UCSD-AML1 (cell line): ENCODE data around the gene SDS.
A peak's percentile ranks its signal among the peaks of the same experiment; 100 is the strongest.

Experiments
- DNase-seq: peaks from one replicate; lab custom pipeline; 2025; ENCODE audit not compliant: unreplicated experiment; lab: John Stamatoyannopoulos, UW

The SDS gene, protein sequence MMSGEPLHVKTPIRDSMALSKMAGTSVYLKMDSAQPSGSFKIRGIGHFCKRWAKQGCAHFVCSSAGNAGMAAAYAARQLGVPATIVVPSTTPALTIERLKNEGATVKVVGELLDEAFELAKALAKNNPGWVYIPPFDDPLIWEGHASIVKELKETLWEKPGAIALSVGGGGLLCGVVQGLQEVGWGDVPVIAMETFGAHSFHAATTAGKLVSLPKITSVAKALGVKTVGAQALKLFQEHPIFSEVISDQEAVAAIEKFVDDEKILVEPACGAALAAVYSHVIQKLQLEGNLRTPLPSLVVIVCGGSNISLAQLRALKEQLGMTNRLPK

DNA sequence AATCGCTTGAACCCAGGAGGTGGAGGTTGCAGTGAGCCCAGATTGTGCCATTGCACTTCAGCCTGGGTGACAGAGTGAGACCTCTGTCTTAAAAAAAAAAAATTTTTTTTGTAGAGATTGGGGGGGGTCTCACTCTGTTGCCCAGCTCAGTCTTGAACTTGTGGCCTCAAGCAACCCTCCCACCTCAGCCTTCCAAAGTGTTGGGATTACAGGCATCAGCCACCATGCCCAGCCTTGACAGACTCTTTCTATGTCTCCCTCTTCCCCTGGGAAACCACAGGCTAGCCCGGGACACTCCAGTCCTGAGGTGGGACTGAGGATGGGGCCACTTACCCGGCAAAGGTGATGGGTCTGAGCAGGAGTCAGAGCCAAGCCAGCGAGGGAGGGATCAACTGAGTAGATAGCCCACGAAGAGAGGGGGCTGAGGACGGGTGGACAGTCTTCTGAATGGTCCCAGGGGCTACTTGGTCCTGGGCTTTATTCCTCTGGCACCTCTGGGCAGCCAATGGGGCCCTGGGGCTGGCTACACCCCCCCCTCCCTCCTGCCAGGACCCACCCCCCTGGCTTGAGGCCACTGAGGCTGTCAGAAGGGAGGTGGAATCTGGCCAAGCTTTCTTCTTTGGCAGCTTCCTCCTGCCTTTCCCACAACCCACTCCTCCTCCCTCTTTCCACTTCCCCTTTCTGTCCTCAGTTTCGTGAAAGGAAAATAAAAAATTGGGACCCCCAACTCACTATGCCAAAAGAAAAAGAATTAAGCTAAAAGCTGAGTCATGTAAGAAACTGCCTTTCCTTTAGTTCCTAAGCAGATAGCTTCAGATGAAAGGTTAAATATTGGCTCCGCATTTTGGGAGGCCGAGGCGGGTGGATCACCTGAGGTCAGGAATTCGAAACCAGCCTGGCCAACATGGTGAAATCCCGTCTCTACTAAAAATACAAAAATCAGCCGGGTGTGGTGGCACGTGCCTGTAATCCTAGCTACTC lies at the start of gene SDS:
TSS of gene SDS (minus strand) at position 453 of the 981 bp plus-strand sequence. CDS start 4,179 bp downstream, outside the sequence.
- peak; percentile 52 for DNase-seq

DNA sequence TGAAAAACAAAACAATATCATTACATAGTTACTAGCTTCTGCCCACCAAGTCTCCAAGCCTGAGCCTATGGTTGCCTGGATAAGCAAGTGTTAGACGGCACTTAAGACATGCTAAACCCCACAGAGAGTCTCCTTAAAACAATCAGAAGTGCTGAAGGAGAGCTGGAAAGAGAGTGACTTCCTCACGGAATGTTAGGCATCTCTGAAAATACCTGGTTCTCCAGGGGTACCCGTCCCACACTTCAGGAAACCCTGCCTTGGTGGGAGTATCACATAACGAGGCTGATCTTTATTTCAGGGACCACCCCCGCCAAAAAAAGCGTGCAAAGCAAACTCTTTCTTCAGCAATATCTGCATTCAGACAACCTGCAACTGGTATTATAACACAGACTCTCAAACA lies 49.6 kb upstream of the SDS start:
- DNase-seq: no peak

DNA sequence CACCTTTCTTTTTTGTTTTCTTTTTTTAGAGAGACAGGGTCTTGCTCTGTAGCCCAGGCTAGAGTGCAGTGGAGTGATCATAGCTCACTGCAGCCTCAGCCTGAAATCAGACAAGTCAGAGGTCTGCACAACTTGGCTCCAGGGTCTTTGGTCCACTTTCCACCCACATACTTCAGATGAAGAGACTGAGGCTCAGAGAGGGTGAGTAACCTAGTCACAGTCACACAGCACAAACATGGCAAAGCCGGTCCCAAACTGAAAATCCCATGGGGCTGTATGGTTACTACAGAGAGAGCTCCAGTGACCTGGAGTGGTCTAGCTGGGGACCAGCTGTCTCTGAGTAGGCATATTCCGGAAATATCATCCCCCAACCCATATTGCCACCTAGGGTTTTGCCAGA lies 48.8 kb upstream of the SDS start:
- no peak for DNase-seq

DNA sequence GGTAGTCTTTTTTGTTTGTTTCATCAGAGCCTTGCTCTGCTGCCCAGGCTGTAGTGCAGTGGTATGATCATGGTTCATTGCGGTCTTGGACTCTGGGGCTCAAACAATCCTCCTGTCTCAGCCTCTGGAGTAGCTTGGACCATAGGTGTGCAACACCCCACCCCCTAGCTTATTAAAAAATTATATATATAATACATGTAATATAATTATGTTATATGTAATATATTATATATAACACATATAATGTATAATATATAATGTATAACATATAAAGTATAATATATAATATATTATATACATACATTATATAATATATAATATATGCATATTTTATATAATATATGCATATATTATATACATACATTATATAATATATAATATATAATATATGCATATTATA lies 46.2 kb upstream of the SDS start:
- no peak for DNase-seq

DNA sequence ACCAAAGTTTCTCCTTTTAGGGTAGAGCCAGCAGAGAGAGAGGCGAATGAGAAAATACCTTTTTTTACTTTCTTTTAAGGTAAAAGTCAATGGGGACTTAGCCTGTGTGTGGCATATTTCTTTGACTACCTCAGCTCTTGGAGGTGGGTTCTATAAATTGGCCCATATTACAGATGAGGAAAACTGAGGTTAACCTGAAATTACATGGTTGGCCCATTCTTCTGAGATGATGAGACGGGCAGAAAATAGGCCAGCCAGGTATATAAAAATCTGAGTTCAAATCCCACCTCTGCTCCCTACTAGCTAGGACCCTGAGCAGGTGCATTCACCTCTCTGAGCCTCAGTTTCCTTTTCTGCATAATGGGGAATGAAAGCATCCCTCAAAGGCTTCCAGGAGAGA lies 45.6 kb upstream of the SDS start:
- no peak for DNase-seq

DNA sequence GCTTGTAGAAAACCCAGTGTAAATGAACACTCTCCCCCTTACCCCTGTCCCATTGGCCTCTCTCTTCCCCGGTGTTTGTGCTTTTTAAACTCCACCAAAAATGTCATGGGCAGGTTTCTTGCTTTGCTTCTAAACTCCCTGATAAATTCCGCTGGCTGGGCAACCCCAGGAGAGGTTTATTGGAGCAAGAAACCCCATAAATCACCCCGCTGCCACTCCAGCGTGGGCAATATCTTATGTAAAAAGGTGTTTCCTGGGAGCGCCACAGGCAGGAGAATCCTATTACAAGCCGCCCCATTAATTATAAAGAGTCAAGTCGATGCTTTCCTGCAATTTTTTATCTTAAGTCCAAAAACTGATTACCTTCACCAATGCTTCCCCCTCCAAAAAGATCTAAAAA lies 45.2 kb upstream of the SDS start:
- no peak for DNase-seq

DNA sequence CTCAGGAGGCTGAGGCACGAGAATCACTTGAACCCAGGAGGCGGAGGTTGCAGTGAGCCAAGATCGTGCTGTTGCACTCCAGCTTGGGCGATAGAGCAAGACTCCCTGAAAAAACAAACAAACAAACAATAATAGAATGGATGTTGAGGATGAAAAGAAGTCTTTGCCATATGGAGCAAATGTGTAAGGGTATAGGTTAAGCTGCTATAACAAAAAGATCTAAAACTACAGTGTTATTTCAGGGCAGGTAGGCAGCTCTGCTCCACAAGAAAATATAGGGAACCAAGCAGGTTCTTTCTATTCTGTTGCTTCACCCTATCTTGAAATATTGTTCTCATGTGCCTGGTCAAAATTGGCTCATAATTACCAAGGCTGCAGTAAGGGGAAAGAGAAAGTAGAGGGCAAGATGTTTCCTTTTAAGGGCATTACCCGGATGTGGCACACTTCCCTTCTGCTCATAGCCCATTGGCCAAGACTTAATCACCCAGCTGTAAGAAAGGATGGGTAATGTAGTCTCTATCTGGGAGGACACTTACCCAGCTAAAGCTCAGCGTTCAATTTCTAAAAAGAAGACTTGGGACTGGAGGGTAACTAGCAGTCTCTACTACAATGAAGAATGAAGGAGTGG lies 42.0 kb upstream of the SDS start:
- DNase-seq: no peak

DNA sequence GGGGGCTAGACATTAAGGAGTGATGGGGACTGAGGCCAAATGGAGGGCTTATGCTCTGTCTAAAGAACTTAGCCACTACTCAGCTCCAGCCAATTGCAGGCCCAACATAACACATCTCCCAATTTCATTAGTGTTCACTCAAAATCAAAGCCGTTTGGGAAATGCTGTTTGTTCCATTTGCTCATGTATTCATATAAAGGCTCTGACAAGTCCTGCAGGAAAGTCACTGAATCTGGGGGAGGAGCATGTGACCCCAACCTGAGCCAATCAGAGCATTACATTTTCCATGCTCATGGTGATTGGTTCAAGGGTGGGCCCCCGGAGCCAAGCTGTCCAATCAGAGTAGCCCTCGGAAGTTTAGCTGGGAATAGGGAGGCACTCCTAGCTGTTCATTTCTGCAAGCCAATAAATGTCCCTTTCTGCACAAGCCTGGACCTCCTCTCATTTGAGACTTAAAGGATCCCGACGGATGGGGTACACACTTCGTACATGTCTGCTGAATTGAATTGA lies 39.4 kb upstream of the SDS start:
- DNase-seq: no peak

DNA sequence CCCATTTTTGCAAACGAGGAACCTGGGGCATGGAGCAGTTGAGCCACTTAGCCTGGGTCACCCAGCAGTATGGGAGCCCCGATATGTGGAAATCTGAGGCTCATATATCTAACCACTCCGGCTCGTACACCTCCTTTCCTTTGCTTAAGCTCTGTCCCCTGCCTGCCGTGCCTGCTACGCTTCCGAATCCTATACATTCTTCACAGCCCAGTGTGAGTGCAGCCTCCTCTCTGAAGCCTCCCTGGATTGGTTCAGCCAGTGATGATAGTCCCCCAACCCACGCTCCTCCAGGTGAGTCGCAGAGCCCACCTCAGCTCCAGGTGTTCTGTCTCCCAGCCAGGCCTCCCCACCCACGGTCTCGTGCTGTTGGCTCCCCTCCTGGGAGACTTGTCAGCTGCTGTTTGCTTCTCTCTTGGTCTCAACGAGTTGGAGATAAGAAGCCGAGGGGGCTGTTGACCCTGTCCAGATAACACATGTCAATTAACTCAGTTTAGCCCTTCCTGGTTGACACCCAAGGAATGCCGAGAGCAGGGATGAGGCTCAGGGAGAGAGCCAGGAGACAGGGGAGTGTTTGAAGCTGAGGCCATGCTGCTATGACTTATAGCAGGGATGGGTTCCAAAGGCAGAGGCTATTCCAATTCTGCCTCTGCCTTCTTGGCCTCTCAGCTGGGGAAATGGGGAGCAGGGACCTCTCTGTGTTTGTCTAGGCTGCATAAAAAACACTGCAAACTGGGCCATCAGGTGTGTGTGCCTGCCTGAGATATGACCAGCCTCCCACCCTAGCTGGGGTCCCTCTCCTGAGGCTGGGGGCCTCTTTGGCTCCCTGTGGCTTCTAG lies 37.5 kb upstream of the SDS start:
- DNase-seq: no peak

DNA sequence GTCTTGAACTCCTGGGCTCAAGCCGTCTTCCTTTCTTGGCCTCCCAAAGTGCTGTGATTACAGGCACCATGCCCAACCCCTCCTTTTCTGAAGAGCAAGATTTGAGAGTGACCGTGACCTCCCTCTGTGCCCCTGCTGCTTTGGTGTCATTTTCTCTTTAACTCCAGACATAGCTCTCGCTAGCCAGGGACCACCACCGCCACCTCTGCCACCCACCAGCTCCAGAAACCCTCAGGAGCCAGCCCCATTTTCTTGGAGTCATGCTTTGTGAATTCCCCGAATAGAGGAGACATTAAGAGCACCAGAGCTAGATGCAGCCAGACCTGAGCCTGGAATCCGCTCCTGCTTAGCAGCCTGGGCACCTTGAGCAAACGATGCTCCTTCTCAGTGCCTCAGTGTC lies 36.6 kb upstream of the SDS start:
- no peak for DNase-seq

DNA sequence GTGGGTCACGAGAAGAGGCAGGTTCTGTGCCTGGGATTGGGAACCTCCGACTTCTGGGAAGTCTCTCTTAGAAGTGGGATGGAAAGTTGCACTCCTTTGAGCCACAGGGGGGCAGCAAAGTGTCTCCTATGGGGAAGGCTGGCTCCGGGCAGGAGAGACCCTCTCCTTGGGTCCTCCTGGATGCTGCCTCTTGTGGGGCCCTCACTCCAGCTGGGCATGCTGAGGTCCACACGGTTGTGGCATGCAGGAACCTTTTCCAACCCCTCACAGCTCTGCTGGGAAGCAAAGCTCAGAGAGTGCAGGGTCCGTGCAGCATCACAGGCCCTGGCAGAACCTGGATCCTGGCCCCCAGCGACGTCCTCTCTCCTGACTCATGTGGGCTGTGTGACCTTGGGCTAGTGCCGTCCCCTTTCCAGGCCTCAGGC lies 35.9 kb upstream of the SDS start:
- peak; percentile 37 for DNase-seq

DNA sequence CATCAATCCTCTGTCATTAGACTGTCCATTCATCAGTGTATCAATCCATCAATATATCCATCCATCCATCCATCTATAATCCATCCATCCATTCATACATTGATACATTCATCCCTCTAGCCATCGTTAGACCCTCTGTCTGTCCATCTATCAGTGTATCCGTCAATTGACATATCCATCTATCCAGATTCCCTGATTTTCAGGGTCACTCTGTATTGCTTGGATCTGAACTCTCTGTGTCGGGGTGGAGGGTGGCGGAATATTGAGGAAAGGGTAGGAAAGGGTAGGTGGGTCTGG lies 35.6 kb upstream of the SDS start:
- DNase-seq: no peak

DNA sequence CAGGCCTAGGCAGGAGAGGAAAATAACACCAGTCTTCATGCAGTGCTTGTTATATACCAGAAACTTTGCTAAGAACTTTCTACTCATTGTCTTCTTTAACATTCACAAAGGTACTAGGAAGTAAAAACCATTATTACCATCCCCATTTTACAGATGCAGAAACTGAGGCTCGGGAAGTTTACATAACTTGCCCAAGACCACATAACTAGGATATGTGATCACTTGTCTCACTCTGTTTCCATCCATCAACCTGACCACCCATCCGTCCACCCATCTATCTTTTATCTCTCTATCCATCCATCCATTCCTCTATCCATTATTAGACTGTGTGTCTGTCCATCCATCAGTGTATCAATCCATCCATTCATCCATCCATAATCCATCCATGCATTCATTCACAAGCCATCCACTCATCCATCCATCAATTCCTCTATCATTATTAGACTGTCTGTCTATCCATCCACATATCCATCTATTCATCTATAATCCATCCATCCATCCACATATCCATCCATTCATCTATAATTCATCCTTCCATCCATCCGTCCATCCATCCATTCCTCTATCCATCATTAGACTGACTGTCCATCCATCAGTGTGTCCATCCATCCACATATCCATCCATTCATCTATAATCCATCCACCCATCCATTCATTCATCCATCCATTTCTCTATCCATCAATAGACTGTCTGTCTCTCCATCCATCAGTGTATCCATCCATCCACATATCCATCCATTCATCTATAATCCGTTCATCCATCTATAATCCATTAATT lies 35.0 kb upstream of the SDS start:
- no peak for DNase-seq

DNA sequence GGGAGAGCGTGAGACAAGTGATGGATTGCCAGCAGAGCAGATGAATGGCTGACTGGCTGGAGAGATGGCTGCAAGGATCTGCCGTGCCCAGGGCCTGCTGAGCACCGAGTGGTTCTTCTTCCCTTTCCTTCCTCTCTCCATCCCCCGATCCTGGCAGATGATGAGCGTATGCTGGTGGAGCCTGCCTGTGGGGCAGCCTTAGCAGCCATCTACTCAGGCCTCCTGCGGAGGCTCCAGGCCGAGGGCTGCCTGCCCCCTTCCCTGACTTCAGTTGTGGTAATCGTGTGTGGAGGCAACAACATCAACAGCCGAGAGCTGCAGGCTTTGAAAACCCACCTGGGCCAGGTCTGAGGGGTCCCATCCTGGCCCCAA lies 34.0 kb upstream of the SDS start:
- no peak for DNase-seq

DNA sequence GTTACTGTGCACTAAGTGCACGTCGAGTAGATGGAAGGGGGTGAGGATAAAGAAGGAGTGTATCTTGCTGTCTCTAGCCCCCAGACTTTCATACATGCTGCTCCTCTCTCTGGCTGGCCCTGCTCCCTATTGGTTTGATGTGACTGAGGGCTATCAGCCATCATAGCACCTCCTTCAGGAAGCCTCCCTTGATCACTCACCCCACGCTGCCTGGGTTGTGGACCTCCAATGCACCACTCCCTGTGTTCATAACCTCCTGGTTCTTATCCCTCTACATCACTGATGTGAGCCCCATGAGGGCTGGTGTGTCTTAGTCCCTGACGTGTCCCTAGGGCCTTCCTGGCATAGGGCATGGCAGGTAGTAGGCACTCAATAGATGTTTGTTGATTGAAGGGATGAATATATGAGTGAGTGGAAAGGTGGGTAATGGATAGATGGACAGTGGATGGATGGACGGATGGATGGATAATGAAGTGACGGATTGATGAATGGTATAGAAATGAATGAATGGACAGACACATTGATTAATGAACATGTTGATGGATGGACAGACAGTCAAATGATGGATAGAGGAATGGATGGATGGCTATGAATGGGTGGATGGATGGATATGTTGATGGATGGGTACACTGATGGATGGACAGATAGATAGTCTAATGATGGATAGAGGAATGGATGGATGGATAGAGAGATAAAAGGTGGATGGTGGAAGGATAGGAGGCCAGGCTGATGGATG lies 33.5 kb upstream of the SDS start:
- DNase-seq: no peak

DNA sequence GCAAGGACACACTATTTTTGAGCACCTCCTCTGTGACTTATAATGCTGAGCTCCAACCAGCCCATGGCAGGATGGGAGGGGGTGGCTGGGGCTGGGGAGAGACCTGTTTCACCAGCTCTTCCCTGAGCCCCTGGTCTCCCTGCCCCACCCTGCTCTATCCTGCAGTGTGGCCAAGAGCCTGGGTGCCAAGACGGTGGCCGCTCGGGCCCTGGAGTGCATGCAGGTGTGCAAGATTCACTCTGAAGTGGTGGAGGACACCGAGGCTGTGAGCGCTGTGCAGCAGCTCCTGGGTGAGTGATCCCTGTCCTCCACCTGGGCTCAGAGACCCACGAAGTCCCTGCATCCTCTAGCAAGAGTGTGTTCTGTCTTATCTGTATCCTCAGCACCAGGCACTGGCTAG lies 32.9 kb upstream of the SDS start:
- DNase-seq: no peak

DNA sequence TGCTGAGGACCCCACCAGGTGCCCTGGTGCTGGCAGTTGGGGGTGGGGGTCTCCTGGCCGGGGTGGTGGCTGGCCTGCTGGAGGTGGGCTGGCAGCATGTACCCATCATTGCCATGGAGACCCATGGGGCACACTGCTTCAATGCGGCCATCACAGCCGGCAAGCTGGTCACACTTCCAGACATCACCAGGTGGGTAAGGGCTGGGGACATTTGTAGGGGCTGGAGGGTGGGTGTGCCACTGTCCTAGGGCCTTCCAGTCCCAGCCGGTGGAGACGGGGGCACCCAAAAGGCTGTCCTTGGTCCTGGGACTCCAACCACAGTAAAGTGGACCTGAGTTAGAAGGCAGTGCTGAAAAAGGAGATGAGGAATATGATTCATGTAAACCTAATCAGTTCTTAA lies 31.7 kb upstream of the SDS start:
- DNase-seq: no peak

DNA sequence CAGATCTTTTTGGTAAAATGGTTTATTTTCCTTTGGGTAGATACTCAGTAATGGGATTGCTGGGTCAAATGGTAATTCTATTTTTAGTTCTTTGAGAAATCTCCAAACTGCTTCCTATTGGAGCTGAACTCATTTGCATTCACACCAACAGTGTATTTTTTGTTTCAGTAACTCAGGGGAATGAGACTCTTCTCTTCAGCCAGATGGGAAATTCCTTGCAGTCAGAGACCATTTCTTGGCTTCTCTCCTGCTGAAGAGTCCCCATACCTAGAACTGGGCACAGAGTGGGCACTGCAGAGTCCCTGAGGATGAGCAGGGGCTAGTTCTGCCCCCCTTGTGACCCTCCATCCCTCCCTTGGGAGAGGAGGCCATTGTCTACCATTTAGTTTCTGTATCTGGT lies 29.3 kb upstream of the SDS start:
- DNase-seq: no peak

DNA sequence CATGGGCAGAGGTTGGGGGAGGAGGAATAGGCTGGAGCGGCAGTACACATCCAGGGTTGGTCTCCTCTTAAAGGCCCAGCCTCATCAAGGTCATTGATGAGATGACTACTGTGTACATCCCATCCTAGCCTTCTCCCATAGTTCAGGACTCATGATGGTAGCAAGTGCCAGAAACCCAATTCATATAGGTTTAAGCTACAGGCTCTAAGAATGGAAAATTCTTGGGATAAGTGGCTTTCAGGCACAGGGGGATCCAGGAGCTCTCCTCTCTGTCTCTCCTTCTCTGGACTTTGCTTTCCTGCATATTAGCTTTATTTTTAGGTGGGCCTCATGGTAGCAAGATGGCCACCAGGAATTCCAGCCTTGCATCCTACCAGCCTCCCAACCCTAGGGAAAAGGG lies 24.8 kb upstream of the SDS start:
- DNase-seq: no peak
